Heart left ventricle (tissue), 16 donors: ENCODE results near the gene GMFB. TPM values are rescaled to one million over a fixed set of nuclear protein-coding genes. Genes with fewer than 3 reads are reported as not detected.

ENCODE experiments used
- ATAC-seq, 4 donors: fragments of 200-7000 bp; cut with Tn5 transposase; one replicate each; pipeline ENCODE4 v1.9.1; 2020 to 2022; ENCODE audit warnings: moderate library complexity in 4 of 4, mild to moderate bottlenecking in 3 of 4, moderate number of reproducible peaks in 1 of 4
- DNase-seq, 5 donors: peaks; one replicate each; pipeline ENCODE4 v3.0.0-alpha.2; 2020
- H3K27ac ChIP-seq, 12 donors: fragments of 200-600 bp; sonication (generic) in 4 of 12; one replicate each; pipeline versions ENCODE4 v1.5.0 to v1.8.0; 2016 to 2022; ENCODE audit warnings: mild to moderate bottlenecking in 2 of 12
- H3K27me3 ChIP-seq, 9 donors: fragments of 200-600 bp; sonication (generic) in 2 of 9; one replicate each; pipeline versions ENCODE4 v1.5.1 to v1.8.0; 2016 to 2022; ENCODE audit warnings: mild to moderate bottlenecking in 3 of 9
- H3K36me3 ChIP-seq, 9 donors: fragments of 200-600 bp; sonication (generic) in 2 of 9; one replicate each; pipeline versions ENCODE4 v1.5.0 to v1.8.0; 2018 to 2022; ENCODE audit warnings: mild to moderate bottlenecking in 2 of 9
- H3K4me1 ChIP-seq, 12 donors: fragments of 200-600 bp; sonication (generic) in 4 of 12; one replicate each; pipeline versions ENCODE4 v1.5.0 to v1.8.0; 2016 to 2022; ENCODE audit warnings: mild to moderate bottlenecking in 3 of 12
- H3K4me3 ChIP-seq, 12 donors: fragments of 200-600 bp; sonication (generic) in 4 of 12; one replicate each; pipeline versions ENCODE4 v1.5.0 to v1.8.0; 2017 to 2022; ENCODE audit warnings: mild to moderate bottlenecking in 9 of 12, moderate library complexity in 4 of 12
- H3K9me3 ChIP-seq, 12 donors: fragments of 200-600 bp; sonication (generic) in 4 of 12; one replicate each; pipeline versions ENCODE4 v1.5.0 to v1.8.0; 2016 to 2022; ENCODE audit warnings: mild to moderate bottlenecking in 1 of 12
- POLR2A ChIP-seq, 2 donors: fragments of 450-650 bp; IDR thresholded peaks; one replicate each; pipeline ENCODE4 v1.6.1; 2017; ENCODE audit warnings: antibody characterized with exemption in 2 of 2, mild to moderate bottlenecking in 2 of 2, moderate library complexity in 2 of 2
- WGBS, 4 donors: extraction: QIAGEN DNeasy Blood & Tissue Kit in 2 of 4; methylation state at CpG; one replicate each; pipeline versions ENCODE4 v1.1.5 to v1.1.7; 2013 to 2018; 5-methylcytosine and 5-hydroxymethylcytosine counted together
- intact Hi-C, 10 donors: fragments of 100-400 bp; cut with DNase I; formaldehyde crosslinking; loops; one replicate each; pipeline versions ENCODE4 v1.11.1 to v1.14.2; 2022
- polyA plus RNA-seq, 2 donors: library from polyadenylated mRNA; stranded (reverse); fragments of 200-250 nt; gene quantifications; one replicate each; pipeline ENCODE4 v1.2.3, GENCODE V29; 2013
- total RNA-seq, 9 donors: library from RNA; depleted of rRNA in 2 of 9; stranded (reverse); fragments of >200 nt in 2 of 9; fragmentation: NEBNext Ultra II Directional in 3 of 9; extraction: Animal tissue kit (Norgen Biotek cat#: 25700) in 3 of 9; gene quantifications; one replicate each; pipeline versions ENCODE4 v1.1.0 to v1.2.4, GENCODE V29; 2016 to 2023
- TF ChIP-seq, protein P1 (sequence below), 12 donors: fragments of 200-600 bp; sonication (generic) in 4 of 12; IDR thresholded peaks; one replicate each; pipeline versions ENCODE4 v1.5.0 to v1.8.0; 2018 to 2022; ENCODE audit warnings: antibody characterized with exemption in 12 of 12, mild to moderate bottlenecking in 5 of 12
- donor health status: ischemic (EF 13 %, LVEDD 7.1; RV severe dilation, severe dysfunction).
- donor health status: healthy with polysubstance abuse.
- donor health status: DM: no; HTN: yes; CAD: no.
- donor health status: DM: no; HTN: no; CAD: no.
- donor health status: ischemic (EF 25% LVEDD 6.9; RV normal size, moderate dysfunction).
- donor health status: ischemic (EF 25% LVEDD 5.7; RV mildly dilated, moderate dysfunction).
- donor health status: healthy.
- donor health status: DM: yes; HTN: yes; CAD: no.
- donor health status: ischemic (EF 35%, LVEDD 5.7; RV mildly dilated, moderate dysfunction).
- donor health status: nonischemic (EF 11% LVEDD 7.7; RV severe dilation, severe dysfunction).
- donor health status: DM: yes; HTN: yes; CAD: no.
- donor health status: PGD.
- donor health status: ischemic (EF 29% LVEDD 5.4; RV normal size, mild dysfunction).
- donor health status: nonischemic (EF 23%, LVEDD 6.1; RV moderate dilation, normal function).

The GMFB gene
- total and polyA plus RNA-seq, 11 donors, result 5.0 to 35.8 (median 26.0) TPM

DNA sequence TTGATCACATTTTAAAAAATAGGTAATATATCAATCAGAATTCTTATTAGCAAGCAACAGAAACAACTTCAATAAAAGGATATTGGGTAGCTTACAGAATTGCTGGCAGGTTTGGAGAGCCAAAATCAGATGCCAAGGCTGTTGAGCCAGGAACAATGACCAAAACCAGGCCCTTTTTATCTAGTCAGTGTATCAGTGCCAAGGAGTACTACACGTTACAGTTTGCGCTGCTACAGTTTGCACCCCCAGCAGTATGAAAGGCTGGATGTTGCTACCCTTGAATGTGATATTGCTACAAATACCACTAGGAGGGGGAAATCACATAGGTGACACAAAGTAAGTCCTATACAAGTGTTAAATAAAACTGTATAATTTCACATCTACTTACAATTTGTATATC is 40.2 kb upstream of the GMFB start:
- no peak overlapping the region for H3K27ac ChIP-seq
- H3K36me3 ChIP-seq, result peaks cover 0 to 74% (median 63%) of the 10 kb centered on the region in 9 donors
- no peaks in the 10 kb centered on the region for H3K9me3 ChIP-seq
- H3K27me3 ChIP-seq, result no peaks in the 10 kb centered on the region
- intact Hi-C loops, result no loop called here
- H3K4me3 ChIP-seq, result no peak overlapping the region
- TF ChIP-seq, protein P1, sequence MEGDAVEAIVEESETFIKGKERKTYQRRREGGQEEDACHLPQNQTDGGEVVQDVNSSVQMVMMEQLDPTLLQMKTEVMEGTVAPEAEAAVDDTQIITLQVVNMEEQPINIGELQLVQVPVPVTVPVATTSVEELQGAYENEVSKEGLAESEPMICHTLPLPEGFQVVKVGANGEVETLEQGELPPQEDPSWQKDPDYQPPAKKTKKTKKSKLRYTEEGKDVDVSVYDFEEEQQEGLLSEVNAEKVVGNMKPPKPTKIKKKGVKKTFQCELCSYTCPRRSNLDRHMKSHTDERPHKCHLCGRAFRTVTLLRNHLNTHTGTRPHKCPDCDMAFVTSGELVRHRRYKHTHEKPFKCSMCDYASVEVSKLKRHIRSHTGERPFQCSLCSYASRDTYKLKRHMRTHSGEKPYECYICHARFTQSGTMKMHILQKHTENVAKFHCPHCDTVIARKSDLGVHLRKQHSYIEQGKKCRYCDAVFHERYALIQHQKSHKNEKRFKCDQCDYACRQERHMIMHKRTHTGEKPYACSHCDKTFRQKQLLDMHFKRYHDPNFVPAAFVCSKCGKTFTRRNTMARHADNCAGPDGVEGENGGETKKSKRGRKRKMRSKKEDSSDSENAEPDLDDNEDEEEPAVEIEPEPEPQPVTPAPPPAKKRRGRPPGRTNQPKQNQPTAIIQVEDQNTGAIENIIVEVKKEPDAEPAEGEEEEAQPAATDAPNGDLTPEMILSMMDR (IDR thresholded peaks at IDR 0.05), result no peak
- TF ChIP-seq POLR2A (IDR thresholded peaks at IDR 0.05), result no peak
- ATAC-seq (peak in 1 of 4 donors; percentile 67), DNase-seq (no peak)
- H3K4me1 ChIP-seq, result peaks cover 0 to 7% (median 0%) of the 10 kb centered on the region in 12 donors
- WGBS, 4 donors, result 34 to 69% (median 49%) methylated on average over 2 of the region's 2 CpGs

DNA sequence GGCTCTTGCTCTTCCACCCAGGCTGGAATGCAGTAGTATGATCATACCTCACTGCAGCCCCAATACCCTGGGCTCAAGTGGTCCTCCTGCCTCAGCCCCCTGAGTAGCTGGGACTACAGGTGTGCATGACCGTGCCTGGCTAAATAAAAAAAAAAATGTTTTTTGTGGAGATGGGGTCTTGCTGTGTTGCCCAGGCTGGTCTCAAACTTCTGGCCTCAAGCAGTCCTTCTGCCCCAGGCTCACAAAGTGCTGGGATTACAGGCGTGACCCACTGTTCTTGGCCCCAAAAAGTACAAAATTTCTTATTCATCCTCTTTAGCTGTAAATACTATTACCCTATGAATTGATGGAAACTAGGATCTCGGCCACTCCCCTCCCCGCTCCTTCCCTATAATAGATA is 35.6 kb upstream of the GMFB start:
- H3K9me3 ChIP-seq, result no peaks in the 10 kb centered on the region
- H3K4me3 ChIP-seq, result no peak overlapping the region
- H3K27me3 ChIP-seq, result no peaks in the 10 kb centered on the region
- no peak overlapping the region for H3K27ac ChIP-seq
- DNase-seq (no peak), ATAC-seq (no peak)
- intact Hi-C loops, result no loop called here
- H3K4me1 ChIP-seq, result peaks cover 0 to 7% (median 0%) of the 10 kb centered on the region in 12 donors
- 92 to 96% (median 95%) methylated on average over 4 of the region's 4 CpGs for WGBS, 4 donors
- TF ChIP-seq POLR2A (IDR thresholded peaks at IDR 0.05), result no peak
- TF ChIP-seq, protein P1 (IDR thresholded peaks at IDR 0.05), result no peak
- H3K36me3 ChIP-seq, result peaks cover 0 to 71% (median 52%) of the 10 kb centered on the region in 9 donors

- no peak for ATAC-seq
- WGBS, 4 donors, result 98 to 100% (median 98%) methylated on average over 1 of the region's 1 CpG
- Histone ChIP-seq H3K4me3 (no peak overlapping the region), H3K27me3 (no peaks in the 10 kb centered on the region), H3K27ac (no peak overlapping the region), H3K4me1 (peaks cover 0 to 29% (median 11%) of the 10 kb centered on the region in 12 donors), H3K36me3 (peaks cover 0 to 9% (median 0%) of the 10 kb centered on the region in 9 donors), H3K9me3 (peaks cover 0 to 17% (median 11%) of the 10 kb centered on the region in 12 donors)
- TF ChIP-seq, protein P1 (IDR thresholded peaks at IDR 0.05), result no peak
- TF ChIP-seq POLR2A (IDR thresholded peaks at IDR 0.05), result no peak
- no peak for DNase-seq
- intact Hi-C loops, result no loop called here
Observed at GRCh38 chr14:54516709-54517108, 27.9 kb upstream of the GMFB start.

DNA sequence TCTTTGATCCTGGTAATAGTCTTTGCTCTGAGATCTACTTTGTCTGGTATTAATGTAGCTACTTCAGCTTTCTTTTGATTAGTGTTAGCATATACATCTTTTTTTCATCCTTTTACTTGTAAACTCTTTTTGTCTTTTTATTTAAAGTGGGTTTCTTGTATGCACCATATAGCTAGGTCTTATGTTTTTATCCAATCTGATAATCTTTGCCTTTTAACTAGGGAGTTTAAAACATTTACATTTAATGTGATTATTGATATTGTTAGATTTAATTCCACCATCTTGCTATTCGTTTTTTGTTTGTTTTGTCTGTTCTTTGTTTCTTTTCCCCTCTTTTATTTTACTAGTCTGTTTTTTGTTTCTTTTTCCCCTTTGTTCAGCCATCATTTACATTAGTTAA is 26.9 kb upstream of the GMFB start:
- no peak for DNase-seq
- intact Hi-C loops, result no loop called here
- no peak for ATAC-seq
- Histone ChIP-seq H3K9me3 (peaks cover 0 to 17% (median 11%) of the 10 kb centered on the region in 12 donors), H3K27ac (no peak overlapping the region), H3K4me3 (no peak overlapping the region), H3K4me1 (peaks cover 0 to 39% (median 21%) of the 10 kb centered on the region in 12 donors), H3K36me3 (peaks cover 0 to 9% (median 0%) of the 10 kb centered on the region in 9 donors), H3K27me3 (no peaks in the 10 kb centered on the region)
- TF ChIP-seq, protein P1 (IDR thresholded peaks at IDR 0.05), result no peak
- TF ChIP-seq POLR2A (IDR thresholded peaks at IDR 0.05), result no peak
- 89 to 94% (median 91%) methylated on average over 1 of the region's 1 CpG for WGBS, 4 donors
